HG03571 (cell line): ENCODE results near the gene SLC2A9.

ENCODE experiments used
- ATAC-seq: cut with Tn5 transposase; IDR thresholded peaks from one replicate; pipeline ENCODE4 v1.9.1; 2021; ENCODE audit not compliant: unreplicated experiment

SLC2A9 gene

DNA sequence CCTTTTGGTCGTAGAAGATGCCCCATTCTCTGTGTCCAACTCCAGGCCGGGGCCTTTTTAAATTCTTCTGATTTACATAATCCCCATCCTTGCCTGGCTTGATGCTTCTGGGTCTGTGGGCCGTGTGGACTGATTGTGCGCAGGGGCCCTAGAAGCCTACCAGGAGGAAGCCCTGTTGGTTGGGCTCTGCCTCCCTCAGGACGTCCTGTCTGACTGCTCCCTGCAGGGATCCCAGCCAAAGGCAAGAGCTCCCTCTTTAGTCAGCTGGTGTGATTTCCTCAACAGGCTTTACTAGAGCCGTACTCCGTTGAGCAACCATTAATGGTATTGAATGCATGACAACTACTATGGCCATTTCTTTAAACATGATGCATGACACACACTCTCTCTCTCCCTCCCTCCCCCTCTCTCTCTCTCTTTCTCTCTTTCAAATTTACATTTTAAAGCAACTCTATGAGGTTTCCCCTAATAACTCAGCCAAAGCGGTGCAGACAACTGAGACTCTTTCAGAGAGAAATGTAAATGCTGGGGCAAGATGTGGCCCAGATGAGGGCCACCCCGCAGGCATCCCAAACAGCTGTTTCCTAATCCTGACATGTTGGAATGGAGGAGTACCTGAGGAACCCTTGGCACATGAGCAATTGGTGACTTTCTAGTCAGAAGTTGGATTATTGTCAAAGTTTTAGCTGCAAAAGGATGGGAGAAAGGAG lies 122.5 kb downstream of the SLC2A9 start:
- ATAC-seq = no peak

DNA sequence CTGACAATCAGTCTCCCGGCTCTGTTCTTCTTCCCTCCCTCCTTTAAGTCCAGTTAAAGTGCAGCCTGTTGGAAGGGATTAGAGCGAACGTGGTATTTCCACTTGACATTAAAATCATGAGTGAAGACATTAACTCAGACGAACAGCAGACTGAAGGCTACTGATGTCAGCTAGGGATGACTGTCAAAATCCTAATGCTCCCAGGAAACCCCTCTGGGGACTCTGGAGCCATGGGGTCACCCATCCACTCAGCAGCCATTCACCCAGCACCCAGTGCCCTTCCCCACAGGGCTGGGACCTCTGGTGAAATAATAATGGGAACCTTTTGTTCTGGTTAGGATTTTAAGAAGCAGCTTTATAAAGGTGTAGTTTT lies 126.0 kb downstream of the SLC2A9 start:
- ATAC-seq = no peak

DNA sequence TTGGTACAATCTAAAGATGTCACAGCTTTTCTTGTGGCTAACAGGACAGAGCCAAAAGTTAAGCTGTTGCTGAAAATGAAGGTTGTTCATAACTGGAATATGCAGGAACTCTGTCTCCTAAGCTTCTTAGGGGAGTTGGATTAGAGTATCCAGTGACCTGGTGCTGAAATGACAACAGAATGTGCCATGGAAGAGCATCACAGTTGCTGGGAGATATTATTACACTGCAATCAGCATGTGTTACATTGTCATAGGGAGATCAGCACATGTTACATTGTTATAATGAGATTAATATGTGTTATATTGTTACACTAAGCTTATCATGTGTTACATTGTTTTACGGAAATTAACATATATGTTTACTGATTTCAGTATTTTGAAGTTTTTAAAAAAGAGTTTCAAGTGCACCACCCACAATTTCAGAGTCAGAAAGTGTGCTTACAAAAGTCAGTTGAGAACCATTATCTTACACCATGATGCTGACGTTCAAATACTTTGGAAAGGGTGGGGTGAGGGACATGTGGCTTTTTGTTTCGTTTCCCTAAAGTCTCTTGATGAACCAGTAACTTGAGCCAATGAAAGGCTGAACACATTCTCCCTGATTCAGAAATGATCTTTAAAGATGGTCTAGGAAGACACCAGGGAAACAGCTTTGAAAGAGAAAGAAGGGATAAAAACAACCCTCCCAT lies 126.5 kb downstream of the SLC2A9 start:
- ATAC-seq = no peak

DNA sequence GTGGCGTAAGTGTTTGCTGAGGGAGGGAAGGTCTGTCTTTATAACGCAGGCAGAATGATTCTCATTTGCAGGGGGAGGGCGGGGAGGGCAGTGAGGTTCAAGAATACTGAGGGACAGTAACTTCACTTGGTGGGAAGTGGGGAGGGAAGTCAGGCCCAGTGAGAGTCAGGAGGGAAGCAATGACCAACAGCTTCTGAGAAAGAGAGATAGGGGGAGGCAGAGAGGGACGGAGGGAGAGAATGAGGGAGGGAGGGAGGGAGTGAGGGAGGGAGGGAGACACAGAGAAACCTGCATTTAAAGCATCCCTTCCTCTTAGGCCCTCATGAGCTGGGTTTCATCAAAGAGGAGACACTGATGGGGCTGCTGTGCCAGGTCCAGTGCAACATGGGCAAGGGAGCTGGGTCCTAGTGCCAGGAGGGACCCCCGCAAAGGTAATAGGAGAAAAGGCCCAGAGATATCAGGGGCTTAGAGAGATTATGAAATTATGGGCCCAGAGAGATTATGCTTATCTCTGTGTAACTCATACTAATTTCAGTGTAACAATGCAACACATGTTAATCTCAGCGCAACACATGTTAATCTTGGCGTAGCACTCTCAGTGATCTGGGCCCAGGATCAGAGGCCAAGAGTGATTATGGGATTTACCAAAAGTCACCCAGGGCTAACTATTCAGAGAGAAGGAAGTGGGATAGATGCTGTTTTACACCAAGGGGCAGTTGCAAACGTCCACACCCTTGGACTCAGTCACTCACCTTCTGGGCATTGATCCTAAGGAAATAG lies 127.8 kb downstream of the SLC2A9 start:
- no peak for ATAC-seq

DNA sequence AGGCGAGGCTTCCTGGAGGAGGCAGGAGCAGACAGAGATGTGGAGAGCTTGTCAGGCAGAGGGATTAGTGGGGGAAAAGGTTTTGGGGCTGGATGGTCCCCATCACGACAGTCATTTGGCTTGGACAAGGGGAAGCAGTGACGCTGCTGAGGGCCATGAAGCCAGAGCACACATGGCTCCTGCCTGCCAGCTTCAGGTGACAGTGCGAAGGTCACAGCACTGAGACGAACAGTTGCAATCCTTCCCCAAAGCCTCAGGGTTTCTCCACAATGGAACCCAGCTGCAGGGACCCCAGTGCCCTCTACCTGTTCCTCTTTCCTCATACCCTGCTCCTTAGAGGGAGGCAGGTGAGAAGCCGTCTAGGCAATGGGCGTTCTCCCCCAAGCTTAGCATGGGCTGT lies 129.6 kb downstream of the SLC2A9 start:
- ATAC-seq = no peak

DNA sequence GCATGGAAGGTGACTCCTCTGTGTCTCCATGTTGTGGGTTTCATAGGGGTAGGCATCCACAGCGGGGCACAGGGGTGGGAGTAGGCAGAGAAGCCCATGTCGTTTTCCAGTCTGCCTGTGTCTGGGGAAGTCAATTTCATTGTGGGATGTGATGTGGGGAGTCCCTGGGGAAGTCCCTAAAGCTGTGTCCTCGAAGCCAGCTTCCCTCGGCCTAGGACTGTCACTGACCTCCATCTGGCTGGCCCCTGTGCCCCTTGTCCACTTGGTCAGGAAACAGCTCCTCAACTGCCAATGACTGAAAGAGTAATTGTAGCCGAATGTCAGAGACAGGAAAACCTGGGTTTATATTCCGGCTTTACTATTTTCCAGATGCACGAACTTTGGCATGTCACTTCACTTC lies 130.2 kb downstream of the SLC2A9 start:
- no peak for ATAC-seq

DNA sequence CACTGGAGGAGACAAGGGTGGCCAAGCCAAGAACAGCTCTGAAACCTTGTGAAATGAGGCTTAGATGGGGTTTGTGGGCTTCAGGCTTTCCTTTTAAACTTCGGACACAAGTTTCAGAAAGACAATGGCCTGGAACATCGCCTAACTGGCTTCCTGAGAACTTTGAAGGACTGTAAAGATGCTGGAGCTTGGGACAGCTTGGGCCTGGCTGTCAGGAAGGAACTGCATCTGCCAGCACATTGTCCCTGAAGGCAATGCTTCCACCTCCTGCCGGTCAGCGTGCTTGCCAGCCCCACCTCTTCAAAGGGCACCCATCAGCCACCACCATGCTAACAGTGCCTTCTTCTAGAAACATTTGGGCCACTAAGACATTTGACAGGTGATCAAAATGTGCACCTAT lies 132.0 kb downstream of the SLC2A9 start:
- ATAC-seq = no peak

DNA sequence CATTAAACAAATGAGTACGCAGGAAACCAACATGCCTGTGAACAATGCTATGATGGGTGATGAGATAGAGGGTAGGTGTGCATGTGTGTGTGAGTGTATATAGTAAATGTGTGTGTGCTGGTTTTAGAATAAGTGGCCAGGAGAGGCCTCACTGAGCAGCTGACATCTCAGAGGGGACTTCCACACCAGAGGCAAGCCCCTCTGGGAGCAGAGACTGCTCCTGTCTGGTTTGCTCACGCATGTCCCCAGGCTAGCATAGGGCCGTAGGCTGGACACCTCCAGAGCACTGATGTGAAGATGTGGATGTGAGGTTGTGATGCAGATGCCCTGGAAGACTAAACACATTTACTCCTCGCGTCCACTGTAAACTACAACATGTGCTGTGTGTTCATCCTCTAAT lies 135.3 kb downstream of the SLC2A9 start:
- no peak for ATAC-seq

DNA sequence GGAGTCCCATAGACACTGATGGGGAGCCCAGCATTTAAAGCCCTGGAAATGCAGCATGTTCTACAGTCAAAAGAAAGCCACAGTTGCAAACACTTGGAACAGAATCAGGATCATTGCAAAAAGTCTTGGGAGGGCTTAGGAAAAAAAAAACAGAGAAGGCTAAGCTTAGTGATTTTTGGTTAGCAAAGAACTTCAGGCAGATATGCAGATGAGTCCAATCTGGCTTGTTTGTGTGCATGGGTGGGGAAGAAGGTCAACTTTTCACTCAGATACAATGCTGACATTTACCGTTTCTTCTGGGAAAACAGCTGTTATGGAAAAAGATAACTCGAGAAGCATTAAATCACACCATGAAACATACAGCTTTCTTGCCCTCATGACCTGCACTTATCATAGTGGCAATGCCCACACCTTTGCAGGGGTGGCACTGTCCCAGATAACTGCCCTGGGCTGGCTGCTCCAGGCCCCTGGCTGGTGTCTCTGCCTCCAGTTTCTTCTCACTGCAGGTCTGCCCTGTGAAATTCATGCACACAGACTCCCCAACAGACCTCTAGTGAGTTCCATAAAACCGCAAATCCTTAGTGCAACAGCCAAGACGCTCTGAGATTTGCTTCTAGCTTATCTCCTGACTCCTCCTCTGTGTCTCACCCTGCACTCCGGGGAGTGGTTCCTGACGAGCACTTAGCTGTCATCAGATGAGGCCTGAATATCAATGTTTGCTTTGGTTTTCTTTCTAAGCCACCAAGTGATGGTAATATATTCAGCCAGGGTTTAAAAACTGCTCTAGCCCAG lies 140.7 kb downstream of the SLC2A9 start:
- ATAC-seq = no peak

DNA sequence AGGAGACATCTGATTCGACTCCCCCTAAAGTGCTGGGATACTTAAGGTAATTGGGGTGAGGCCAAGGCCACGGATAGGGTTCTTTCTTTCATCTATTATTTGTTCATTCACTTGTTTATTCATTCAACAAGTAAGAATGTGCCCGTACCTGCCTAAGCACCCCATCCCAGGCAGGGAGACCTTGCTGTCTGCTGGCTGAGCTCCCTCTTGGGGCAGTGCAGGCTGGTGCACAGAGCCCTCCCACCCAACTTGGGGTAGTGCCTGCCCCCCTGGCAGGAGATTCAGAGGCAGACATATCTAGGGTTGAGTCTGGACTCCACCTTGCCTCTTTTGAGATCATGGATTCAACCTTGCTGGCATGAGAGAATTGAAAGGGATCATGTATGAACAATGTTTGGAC lies 144.2 kb downstream of the SLC2A9 start:
- ATAC-seq = no peak

DNA sequence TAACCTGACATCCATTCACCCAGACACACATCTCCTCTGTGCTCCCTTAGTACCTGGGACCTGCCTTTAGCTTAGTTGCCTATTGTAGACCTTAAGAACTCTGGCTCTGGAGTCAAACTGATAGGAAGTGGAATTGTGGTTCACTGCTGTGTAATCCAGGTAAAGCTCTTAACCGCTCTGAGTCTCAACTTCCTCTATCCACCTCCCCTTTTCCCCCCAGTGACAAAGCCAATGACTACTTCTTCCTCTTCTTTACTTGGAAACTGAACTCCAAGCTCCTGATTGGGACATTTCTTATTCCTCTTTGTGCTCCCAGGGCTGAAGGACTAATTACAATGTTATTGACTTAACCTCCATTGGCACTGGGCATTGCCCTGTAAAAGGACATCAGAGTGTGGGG lies 145.8 kb downstream of the SLC2A9 start:
- no peak for ATAC-seq

DNA sequence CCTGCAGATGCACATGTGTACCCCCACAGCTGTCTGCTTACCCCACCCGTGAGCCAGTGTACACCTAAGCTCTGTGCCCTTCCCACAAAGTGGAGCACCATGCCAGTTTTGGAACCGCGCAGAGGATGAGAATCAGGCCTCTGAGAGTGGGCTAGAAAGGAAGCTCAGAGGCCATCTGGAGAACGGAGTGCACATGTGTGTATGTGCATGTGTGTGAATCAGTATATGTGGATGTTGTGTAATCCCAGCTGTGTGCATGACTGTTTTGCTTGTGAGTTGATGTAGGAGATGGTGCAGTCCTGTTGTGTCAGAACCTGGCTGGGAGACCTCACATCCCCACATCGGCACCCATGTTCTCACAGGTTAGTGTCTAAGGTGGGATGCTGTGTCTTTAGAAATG lies 146.9 kb downstream of the SLC2A9 start:
- ATAC-seq = no peak

DNA sequence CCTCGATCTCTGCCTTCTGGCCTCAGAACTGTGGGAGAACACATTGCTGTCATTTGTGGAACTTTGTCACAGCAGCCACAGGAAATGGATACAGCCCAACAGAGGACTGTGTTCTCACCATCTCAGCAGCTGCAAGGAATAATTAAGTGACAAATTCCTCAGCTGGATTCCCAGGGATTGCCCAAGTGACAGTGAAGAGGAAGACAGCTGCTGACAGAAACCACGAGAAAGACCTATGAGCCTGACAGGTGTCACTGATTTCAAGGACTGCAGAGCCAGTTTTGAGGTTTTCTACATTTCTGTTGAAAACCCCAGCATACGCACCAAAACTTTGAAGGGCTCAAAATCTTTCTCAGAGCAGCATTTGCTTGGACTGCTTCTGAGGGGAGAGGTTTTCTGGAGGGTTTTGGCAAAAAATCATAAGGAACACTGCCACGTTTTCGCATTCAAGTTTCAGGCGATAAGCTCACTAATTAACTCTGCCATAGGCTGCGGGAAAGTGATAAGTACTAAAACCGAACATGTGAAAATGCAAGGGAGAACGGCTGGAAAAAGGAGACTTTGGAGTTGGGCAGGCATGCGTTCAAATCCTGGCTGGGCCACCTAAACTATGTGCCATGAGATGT lies 151.0 kb downstream of the SLC2A9 start:
- ATAC-seq = no peak

DNA sequence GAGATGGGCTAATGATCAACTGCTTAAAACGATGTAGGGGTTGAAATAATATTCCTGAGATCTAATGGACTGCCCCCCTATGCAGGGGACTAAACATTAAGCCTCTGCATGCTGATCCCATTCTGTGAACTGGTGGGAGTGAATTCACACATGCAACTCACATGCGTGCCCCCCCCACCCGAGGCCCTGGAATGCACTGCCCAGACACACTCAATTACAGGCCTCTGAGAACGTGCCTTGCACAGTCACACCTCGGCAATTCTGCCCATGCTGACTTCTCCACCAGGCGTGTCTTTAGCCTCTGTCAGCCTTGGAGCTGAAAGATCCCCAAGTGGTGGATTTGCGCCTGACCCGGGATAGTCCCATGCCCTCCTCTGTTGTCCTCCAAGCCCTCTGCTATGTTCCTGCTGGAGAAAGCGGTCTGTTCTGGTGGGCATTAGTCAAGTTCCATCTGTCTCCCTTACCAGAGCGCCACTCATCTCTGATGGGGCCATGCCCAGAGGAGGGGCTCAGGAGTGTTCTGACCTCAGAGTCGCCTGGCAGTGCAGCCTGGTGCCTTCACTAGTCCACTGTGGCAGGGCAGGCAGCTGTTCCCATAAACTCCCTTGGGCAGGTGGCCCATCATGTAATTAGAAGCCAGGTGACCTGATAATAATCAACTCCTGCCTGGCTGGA lies 153.4 kb downstream of the SLC2A9 start:
- ATAC-seq = no peak

DNA sequence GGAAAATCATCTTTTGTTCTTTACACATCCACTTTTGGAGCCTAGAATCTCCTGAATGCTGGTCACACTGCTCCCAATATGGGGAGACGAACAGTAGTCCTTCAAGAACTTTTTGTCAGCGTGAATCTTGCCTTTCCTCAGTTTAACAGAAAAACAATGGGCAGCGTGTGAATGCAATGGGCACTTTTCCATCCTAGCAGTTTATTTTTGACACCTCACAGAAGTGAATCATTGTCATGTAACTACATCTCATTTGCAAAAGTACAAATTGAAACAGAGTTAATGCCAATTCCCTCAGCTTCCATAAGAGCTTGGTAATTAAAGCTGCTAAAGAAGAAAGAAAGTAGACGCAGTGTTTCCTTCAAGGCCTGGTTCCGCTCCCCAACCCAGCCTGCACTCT lies 154.4 kb downstream of the SLC2A9 start:
- ATAC-seq = no peak

DNA sequence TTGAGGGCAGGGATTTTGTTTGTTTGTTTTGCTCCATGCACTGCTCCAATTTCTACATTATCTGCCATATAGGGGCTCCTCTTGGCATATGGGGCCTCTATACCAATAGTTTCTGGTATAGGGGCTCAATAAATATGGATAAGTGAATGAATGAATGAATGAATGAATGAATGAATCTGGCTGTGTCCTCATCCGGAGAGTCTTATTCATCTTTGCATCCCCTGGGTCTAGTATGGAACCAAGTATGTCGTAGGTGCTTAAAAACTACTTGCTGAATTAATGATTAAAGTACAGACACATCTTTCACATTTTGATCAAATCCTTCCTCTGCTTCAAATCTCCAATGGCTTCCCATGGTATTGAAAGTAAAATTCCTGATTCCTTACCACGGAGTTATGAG lies 159.7 kb downstream of the SLC2A9 start:
- no peak for ATAC-seq

DNA sequence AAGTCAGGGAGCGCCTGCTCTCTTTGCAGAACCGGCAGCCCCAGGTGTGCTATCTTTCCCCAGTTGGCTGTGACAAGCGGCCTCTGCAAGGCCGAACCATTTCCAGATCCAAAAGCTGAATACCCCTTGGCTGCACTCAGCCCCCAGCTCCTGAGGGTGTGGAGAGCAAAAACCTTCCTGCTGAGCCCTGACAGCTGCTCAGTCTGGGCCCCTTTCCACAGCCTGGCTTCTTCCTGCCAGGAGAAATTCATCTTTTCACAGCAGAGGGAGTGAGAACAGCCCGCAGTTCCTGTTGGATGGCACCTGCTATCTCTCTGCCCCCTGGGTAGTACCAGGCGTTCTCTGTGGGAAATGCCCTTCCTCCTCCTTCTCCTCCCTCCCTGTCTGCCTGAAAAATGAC lies 161.5 kb downstream of the SLC2A9 start:
- no peak for ATAC-seq

DNA sequence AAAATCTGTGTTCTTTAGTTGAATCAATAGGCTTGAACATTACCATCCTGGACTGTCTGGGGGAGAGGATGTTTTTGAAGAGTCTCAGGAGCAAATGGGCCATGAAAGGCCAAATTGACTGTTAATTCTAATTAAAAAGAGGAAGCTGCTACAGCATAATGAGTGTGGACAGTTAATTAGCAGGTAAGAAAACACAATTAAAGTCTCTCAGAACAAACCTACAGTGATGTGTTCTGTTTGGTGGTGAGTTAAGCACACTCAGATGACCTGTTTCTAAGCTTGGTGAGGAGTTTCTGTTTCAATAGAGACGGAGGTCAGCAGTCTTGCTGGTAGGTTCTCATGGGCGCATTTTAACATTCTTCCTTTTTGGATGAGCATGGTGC lies 171.8 kb downstream of the SLC2A9 start:
- ATAC-seq = no peak

DNA sequence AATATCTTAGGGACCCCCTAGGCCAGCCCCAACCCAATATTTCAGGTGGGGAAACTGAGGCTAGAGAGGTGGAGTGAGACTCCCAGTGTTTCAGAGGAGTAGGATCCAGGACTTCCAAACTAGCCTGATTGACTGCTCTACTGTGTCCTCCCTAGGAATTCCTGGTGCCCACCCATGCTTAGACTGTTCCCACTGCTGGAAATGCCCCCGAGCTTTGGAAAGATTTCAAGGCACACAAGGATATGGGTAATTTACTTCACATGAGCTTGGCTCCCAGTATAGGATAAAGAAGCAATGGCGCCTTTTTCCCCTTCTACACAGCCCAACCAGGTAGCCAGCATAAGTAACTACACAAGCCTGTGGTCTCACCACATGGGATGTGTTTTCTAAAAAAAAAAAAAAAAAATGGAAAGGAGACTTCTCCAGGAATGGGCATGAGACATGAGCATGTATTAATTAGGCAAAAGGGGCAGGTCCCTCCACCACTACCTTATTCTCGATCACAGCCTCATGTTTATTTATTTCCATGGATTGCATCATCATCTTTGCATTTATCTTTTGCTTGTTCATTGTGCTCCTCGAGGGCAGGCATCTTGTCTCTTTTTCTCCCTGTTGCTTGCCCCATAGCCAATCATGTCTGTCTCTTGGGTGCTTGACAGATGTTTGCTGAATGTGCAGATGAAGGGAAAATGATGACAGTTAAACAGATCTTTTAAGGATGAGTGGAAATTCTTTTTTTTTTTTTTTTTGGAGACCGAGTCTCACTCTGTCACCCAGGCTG lies 173.1 kb downstream of the SLC2A9 start:
- ATAC-seq = no peak
